Left lung (tissue), 10 donors: ENCODE measurements around the gene NPHP1. TPM values are rescaled to one million over a fixed set of nuclear protein-coding genes. Genes with fewer than 3 reads are reported as not detected.
"Not testable (repeated sequence)": the region's sequence is repeated elsewhere in the genome, so short reads cannot be mapped to it uniquely, and the experiment has no call there.

Source experiments
- ATAC-seq: fragments of 200-7000 bp; cut with Tn5 transposase; one replicate; pipeline ENCODE4 v1.9.1; 2020; ENCODE audit warnings: moderate library complexity
- DNase-seq, 4 donors: peaks; one replicate each; pipeline ENCODE4 v3.0.0-alpha.2; 2013 to 2020
- H3K27ac ChIP-seq, 2 donors: fragments of 200-600 bp; sonication (generic) in 1 of 2; one replicate each; pipeline versions ENCODE4 v1.5.0 to v1.8.0; 2020 to 2021
- H3K27me3 ChIP-seq, 2 donors: fragments of 200-600 bp; sonication (generic) in 1 of 2; one replicate each; pipeline versions ENCODE4 v1.5.0 to v1.8.0; 2020 to 2021
- H3K36me3 ChIP-seq, 2 donors: fragments of 200-600 bp; sonication (generic) in 1 of 2; one replicate each; pipeline versions ENCODE4 v1.5.0 to v1.8.0; 2020 to 2021
- H3K4me1 ChIP-seq, 2 donors: fragments of 200-600 bp; one replicate each; pipeline ENCODE4 v1.8.0; 2021
- H3K4me3 ChIP-seq, 2 donors: fragments of 200-600 bp; sonication (generic) in 1 of 2; one replicate each; pipeline versions ENCODE4 v1.5.0 to v1.8.0; 2020 to 2021; ENCODE audit warnings: mild to moderate bottlenecking in 1 of 2
- H3K9me3 ChIP-seq, 2 donors: fragments of 200-600 bp; sonication (generic) in 1 of 2; one replicate each; pipeline versions ENCODE4 v1.5.0 to v1.8.0; 2020 to 2021
- CTCF ChIP-seq, 2 donors: fragments of 200-600 bp; sonication (generic) in 1 of 2; IDR thresholded peaks; one replicate each; pipeline versions ENCODE4 v1.5.0 to v1.8.0; 2021; ENCODE audit warnings: antibody characterized with exemption in 2 of 2
- intact Hi-C, 2 donors: fragments of 100-400 bp; cut with DNase I; formaldehyde crosslinking; loops; one replicate each; pipeline versions ENCODE4 v1.11.2 to v1.14.2; 2022
- polyA plus RNA-seq, 6 donors: library from polyadenylated mRNA; unstranded; fragments of 120-200 nt; gene quantifications; one replicate each; pipeline ENCODE4 v1.2.1, GENCODE V29; 2013; ENCODE audit not compliant: insufficient read length in 6 of 6
- total RNA-seq, 2 donors: library from RNA; stranded (reverse); fragmentation: NEBNext Ultra II Directional; extraction: Animal tissue kit (Norgen Biotek cat#: 25700); gene quantifications; one replicate each; pipeline ENCODE4 v1.2.1, GENCODE V29; 2021
- donor health status: DM: no; HTN: yes; CAD: no.
- donor health status: DM: no; HTN: no; CAD: no.

NPHP1 gene
- total and polyA plus RNA-seq, 8 donors = 5.3 to 19.2 (median 13.5) TPM

- Histone ChIP-seq H3K9me3 (no peaks in the 10 kb centered on the region), H3K4me1 (peaks cover 27 to 51% of the 10 kb centered on the region in 2 donors), H3K27me3 (no peaks in the 10 kb centered on the region), H3K27ac (peak overlapping the region; percentile 77 to 91), H3K36me3 (no peaks in the 10 kb centered on the region), H3K4me3 (no peak overlapping the region)
- TF ChIP-seq CTCF (IDR thresholded peaks at IDR 0.05) = no peak
- ATAC-seq (no peak), DNase-seq (no peak)
- intact Hi-C loops = no loop called here
Observed at GRCh38 chr2:110099471-110100225, 105.2 kb downstream of the NPHP1 start.

GRCh38 chr2:110099038-110099425 is 105.8 kb downstream of the NPHP1 start:
- DNase-seq (no peak), ATAC-seq (no peak)
- Histone ChIP-seq H3K36me3 (no peaks in the 10 kb centered on the region), H3K9me3 (no peaks in the 10 kb centered on the region), H3K27me3 (no peaks in the 10 kb centered on the region), H3K4me3 (no peak overlapping the region), H3K4me1 (peaks cover 27 to 49% of the 10 kb centered on the region in 2 donors), H3K27ac (peak overlapping the region; percentile 8 to 91)
- intact Hi-C loops = no loop called here
- no peak for TF ChIP-seq CTCF (IDR thresholded peaks at IDR 0.05)

- H3K36me3 ChIP-seq = no peaks in the 10 kb centered on the region
- H3K4me3 ChIP-seq = no peak overlapping the region
- no peak for TF ChIP-seq CTCF (IDR thresholded peaks at IDR 0.05)
- peak overlapping the region; percentile 18 to 33 for H3K27ac ChIP-seq
- intact Hi-C loops = no loop called here
- ATAC-seq (peak; percentile 49), DNase-seq (peak in 2 of 4 donors; percentile 80 to 82)
- no peaks in the 10 kb centered on the region for H3K27me3 ChIP-seq
- H3K9me3 ChIP-seq = no peaks in the 10 kb centered on the region
- H3K4me1 ChIP-seq = peaks cover 27 to 38% of the 10 kb centered on the region in 2 donors
Observed at GRCh38 chr2:110097506-110098220, 107.2 kb downstream of the NPHP1 start.

- intact Hi-C loops = no loop called here
- DNase-seq (no peak), ATAC-seq (no peak)
- Histone ChIP-seq H3K9me3 (no peaks in the 10 kb centered on the region), H3K4me1 (peaks cover 14 to 26% of the 10 kb centered on the region in 2 donors), H3K27me3 (no peaks in the 10 kb centered on the region), H3K27ac (peak overlapping the region in 1 of 2 donors; percentile 58), H3K36me3 (no peaks in the 10 kb centered on the region), H3K4me3 (no peak overlapping the region)
- no peak for TF ChIP-seq CTCF (IDR thresholded peaks at IDR 0.05)
Observed at GRCh38 chr2:110095994-110096633, 108.7 kb downstream of the NPHP1 start.

GRCh38 chr2:110094884-110095534 is 109.8 kb downstream of the NPHP1 start:
- H3K4me3 ChIP-seq, H3K36me3 ChIP-seq, H3K9me3 ChIP-seq, H3K27me3 ChIP-seq, intact Hi-C loops: not testable (repeated sequence)
- ATAC-seq (peak; percentile 64), DNase-seq (peak in 1 of 4 donors; percentile 67)
- Histone ChIP-seq H3K27ac (peak overlapping the region in 1 of 2 donors; percentile 58), H3K4me1 (peaks cover 6 to 15% of the 10 kb centered on the region in 2 donors)

GRCh38 chr2:110093924-110094323 is 110.9 kb downstream of the NPHP1 start:
- H3K9me3 ChIP-seq, H3K27me3 ChIP-seq, ATAC-seq, H3K36me3 ChIP-seq, H3K27ac ChIP-seq, DNase-seq, H3K4me1 ChIP-seq, intact Hi-C loops, H3K4me3 ChIP-seq: not testable (repeated sequence)

GRCh38 chr2:110090164-110090563 is 114.6 kb downstream of the NPHP1 start:
- H3K27ac ChIP-seq, H3K4me3 ChIP-seq, DNase-seq, H3K4me1 ChIP-seq, intact Hi-C loops, H3K36me3 ChIP-seq, ATAC-seq, H3K9me3 ChIP-seq, H3K27me3 ChIP-seq: not testable (repeated sequence)

GRCh38 chr2:110083757-110084156 is 121.1 kb downstream of the NPHP1 start:
- H3K36me3 ChIP-seq, ATAC-seq, intact Hi-C loops, H3K4me1 ChIP-seq, H3K27me3 ChIP-seq, H3K9me3 ChIP-seq, DNase-seq, H3K4me3 ChIP-seq, H3K27ac ChIP-seq: not testable (repeated sequence)
